H1 (cell line): ENCODE measurements around the gene GK2. TPM values are rescaled to one million over a fixed set of nuclear protein-coding genes. Genes with fewer than 3 reads are reported as not detected.

Experiments
- BACH1 ChIP-seq: IDR thresholded peaks from 2 replicates; pipeline ENCODE4 v1.6.1; 2012; ENCODE audit warnings: low read length, improper control_type of control experiment
- CHD7 ChIP-seq: fragments of 300-600 bp; sonication (generic); IDR thresholded peaks from 2 replicates; pipeline ENCODE4 v1.7.1; 2012; ENCODE audit warnings: low read length, moderate library complexity, mild to moderate bottlenecking, inconsistent platforms; ENCODE audit not compliant: insufficient replicate concordance
- FOSL1 ChIP-seq: IDR thresholded peaks from 2 replicates; pipeline ENCODE4 v1.6.1; 2011; ENCODE audit warnings: mild to moderate bottlenecking, low read depth, low read length, moderate library complexity; ENCODE audit not compliant: insufficient read depth
- GABPA ChIP-seq: IDR thresholded peaks from 2 replicates; pipeline ENCODE4 v1.6.1; 2011; ENCODE audit warnings: mild to moderate bottlenecking, low read length, moderate library complexity, borderline replicate concordance; ENCODE audit not compliant: insufficient read depth
- MAFK ChIP-seq: IDR thresholded peaks from 2 replicates; pipeline ENCODE4 v1.6.1; 2012; ENCODE audit warnings: low read depth, mild to moderate bottlenecking, improper control_type of control experiment, low read length
- PHF8 ChIP-seq: fragments of 200-600 bp; sonication (generic); conservative IDR thresholded peaks from 2 replicates; pipeline ENCODE4 v1.7.1; 2012; ENCODE audit warnings: low read depth, mild to moderate bottlenecking, inconsistent platforms, low read length, moderate library complexity
- RAD21 ChIP-seq, 2 experiments: IDR thresholded peaks in 1 of 2; conservative IDR thresholded peaks in 1 of 2; 2 replicates each; pipeline ENCODE4 v1.6.1; 2011; ENCODE audit warnings: low read depth in 2 of 2, low read length in 2 of 2, improper control_type of control experiment in 1 of 2, inconsistent platforms in 1 of 2, mild to moderate bottlenecking in 1 of 2, moderate library complexity in 1 of 2
- SUZ12 ChIP-seq: fragments of 200-600 bp; sonication (generic); IDR thresholded peaks from 2 replicates; pipeline ENCODE4 v1.6.1; 2012; ENCODE audit warnings: mild to moderate bottlenecking, inconsistent platforms, low read length, moderate library complexity, mixed read lengths
- TEAD4 ChIP-seq: IDR thresholded peaks from 2 replicates; pipeline ENCODE4 v1.6.1; 2012; ENCODE audit warnings: low read depth, low read length, inconsistent platforms, mixed read lengths
- USF2 ChIP-seq: IDR thresholded peaks from 2 replicates; pipeline ENCODE4 v1.6.1; 2011; ENCODE audit warnings: low read length, improper control_type of control experiment
- YY1 ChIP-seq: IDR thresholded peaks from 2 replicates; pipeline ENCODE4 v1.6.1; 2011; ENCODE audit warnings: low read depth, mild to moderate bottlenecking, low read length
- polyA plus RNA-seq, 7 experiments: library from polyadenylated mRNA; depleted of rRNA in 3 of 7; stranded (reverse) in 5 of 7; unstranded in 2 of 7; fragments of >200 nt in 5 of 7; fragments of 200-250 nt in 2 of 7; gene quantifications; 1 replicate in 5 of 7; 2 replicates in 1 of 7; 4 replicates in 1 of 7; pipeline versions ENCODE4 v1.2.1 to v1.2.3, GENCODE V29; 2011 to 2013; ENCODE audit warnings: missing spikeins in 2 of 7, mixed read lengths in 2 of 7
- total RNA-seq: library from RNA; stranded (reverse); fragmentation: NEBNext Ultra II Directional; extraction: Animal tissue kit (Norgen Biotek cat#: 25700); gene quantifications from 2 replicates; pipeline ENCODE4 v1.2.1, GENCODE V29; 2021

Gene GK2
- total and polyA plus RNA-seq, 2 of the 8 experiments (the other 6 are each of a cell fraction or from before 2014, with no cell fraction given), result not detected

GRCh38 chr4:79367096-79367495, 40.9 kb downstream of the GK2 start (continued):
- TF ChIP-seq CHD7 (no peak), RAD21 (IDR thresholded peaks at IDR 0.05 in 1 of 2, conservative IDR thresholded peaks at IDR 0.05 in 1 of 2; ENCODE audit: low read depth in 2 of 2, low read length in 2 of 2) (no peak), PHF8 (no peak), GABPA (no peak), MAFK (no peak), USF2 (no peak), SUZ12 (no peak), TEAD4 (no peak), BACH1 (no peak), FOSL1 (no peak), YY1 (no peak)
